NCI-H1092 treated with DMSO at 0.1 percent for 48 hours (cell line): Measurements from ENCODE around the gene FN1.

Experiments used
- DNase-seq: peaks from one replicate; lab custom pipeline; 2025; lab: John Stamatoyannopoulos, UW

FN1 gene

DNA sequence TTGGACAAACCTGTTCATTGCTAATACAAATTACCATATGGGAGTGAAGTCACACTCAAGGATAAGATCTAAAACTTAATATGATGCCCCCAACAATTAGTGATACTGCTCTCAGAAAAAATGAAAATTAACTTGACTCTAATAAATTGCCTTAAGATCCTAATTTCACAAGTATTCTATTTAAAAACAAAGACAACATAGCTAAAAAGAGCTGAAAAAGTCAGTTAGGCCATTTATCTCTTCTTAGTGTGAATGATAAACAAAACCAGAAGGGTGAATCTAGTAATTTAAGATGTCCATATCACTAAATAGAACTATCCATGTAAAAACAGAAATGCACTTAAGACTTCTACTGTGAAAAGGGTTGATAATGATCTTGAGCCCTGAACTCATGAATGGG, 53.4 kb downstream of the FN1 start:
- DNase-seq: no peak

DNA sequence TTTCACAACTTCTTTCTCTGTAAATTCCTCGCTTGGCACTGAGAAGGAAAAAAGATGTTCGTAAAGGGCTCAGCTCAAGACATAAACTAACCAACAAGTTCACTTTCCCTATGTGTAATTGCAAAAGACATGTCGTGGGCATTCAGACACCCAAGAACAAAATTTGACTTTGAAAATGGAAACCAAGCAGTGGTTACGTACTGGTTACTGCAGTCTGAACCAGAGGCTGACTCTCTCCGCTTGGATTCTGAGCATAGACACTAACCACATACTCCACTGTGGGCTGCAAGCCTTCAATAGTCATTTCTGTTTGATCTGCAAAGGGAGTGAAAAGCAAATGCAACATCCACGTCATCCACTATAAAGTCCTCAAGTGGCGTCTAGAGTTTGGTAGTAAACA, 53.9 kb downstream of the FN1 start:
- DNase-seq: no peak

DNA sequence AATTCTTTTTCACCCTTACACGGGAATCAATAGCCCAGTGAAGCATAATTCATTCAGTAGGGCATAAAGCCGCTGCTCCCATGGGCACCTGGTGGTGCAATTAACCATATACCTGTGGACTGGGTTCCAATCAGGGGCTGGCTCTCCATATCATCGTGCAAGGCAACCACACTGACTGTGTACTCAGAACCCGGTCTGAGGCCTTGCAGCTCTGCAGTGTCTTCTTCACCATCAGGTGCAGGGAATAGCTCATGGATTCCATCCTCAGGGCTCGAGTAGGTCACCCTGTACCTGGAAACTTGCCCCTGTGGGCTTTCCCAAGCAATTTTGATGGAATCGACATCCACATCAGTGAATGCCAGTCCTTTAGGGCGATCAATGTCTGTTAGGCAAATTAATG, 55.2 kb downstream of the FN1 start:
- no peak for DNase-seq

DNA sequence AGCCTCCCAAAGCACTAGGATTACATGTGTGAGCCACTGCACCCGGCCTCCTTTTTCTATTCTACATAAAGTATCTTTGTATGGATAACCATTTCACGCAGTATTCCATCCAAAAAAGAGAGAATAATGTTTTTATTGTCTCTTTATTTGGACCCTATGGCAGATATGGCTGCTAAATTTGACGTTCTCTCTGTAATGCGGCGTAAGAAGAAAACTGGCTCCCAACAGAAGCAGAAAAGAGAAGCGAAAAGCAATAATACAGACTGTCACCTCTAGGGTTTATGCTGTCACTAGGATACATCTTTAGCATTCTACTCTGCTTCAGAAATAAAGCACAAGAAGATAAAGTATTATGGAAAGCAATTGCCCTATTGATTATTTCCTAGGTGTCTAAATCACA, 55.9 kb downstream of the FN1 start:
- no peak for DNase-seq

DNA sequence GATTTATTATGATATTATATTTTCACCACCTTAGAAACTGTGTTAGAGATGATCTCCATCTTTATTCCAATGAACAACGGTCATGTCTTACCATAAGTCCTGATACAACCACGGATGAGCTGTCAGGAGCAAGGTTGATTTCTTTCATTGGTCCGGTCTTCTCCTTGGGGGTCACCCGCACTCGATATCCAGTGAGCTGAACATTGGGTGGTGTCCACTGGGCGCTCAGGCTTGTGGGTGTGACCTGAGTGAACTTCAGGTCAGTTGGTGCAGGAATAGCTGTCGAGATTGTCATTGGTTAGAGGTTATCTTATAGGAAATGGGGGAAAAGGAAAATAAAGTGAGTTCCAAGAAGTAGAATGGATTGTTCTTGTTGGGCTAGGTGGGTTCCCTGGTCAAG, 56.8 kb downstream of the FN1 start:
- no peak for DNase-seq

DNA sequence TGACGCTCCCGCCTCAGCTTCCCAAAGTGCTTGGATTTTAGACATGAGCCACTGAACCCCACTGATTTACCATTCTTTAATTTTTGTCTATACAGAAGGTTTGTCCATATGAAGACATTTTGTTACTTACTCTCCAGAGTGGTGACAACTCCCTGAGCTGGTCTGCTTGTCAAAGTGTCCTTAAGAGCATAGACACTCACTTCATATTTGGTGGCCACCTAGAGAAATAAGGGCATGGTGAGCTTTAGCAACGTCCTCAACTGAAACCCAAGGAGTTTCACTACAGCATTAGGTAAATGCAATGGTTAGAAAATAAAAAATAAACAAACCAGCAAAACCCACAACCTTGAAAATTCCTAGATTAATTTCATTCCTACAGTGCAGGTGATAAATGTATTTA, 57.8 kb downstream of the FN1 start:
- DNase-seq: no peak

DNA sequence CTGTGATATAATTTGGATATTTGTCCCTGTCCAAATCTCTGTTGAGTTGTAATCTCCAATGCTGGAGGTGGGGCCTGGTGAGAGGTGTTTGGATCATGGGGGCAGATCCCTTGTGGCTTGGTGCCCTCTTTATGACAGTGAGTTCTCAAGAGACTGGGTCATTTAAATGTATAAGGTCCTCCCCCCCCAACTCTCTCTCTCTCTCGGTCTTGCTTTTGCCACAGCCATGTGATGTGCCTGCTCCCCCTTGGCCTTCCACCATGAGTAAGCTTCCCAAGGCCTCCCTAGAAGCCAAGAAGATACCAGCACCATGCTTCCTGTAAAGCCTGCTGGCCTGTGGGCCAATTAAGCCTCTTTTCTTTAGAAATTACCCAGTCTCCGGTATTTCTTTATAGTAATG, 58.6 kb downstream of the FN1 start:
- DNase-seq: no peak

DNA sequence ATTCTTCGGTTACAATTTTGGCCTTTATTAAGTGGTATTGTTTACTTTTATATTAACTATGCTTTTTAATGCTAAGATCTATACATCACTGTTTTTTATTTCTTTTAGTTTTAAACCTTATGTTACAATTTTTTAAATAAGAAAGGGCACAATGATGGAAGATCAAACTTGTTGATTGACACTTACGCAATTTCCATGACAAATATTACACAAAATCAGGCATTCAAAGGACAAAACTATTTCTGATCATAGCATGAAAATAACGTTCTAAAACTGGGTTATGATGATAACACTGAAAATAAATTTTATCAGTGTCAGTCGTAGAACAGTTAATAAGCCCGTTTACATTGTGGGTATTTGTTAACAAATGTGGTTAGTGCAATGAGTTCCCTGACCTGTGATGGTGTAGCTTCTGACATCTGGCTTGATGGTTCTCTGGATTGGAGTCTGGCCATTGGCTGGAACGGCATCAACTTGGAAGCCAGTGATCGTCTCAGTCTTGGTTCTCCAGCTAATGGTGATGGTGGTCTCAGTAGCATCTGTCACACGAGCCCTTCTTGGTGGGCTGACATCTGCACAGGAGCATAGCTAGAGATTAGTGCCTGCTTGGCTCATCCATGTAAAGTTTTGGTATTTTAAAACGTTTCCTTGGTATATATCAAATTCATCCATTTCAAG, 59.6 kb downstream of the FN1 start:
- no peak for DNase-seq

DNA sequence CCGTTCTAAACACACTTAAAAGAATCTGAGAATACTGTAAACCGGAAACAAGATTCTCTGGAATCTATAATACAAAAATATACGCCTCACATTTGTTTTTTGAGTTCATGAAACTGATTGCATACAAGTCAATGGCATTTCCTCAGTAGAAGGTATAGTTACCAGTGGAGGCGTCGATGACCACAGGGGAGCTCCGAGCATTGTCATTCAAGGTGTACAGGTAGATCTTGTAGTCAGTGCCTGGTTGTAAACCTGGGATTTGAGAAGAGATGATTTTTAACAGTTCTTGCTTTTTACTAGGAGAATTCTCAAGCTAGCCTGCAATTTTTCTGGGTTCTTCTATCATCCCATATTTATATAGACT, 60.4 kb downstream of the FN1 start:
- no peak for DNase-seq

DNA sequence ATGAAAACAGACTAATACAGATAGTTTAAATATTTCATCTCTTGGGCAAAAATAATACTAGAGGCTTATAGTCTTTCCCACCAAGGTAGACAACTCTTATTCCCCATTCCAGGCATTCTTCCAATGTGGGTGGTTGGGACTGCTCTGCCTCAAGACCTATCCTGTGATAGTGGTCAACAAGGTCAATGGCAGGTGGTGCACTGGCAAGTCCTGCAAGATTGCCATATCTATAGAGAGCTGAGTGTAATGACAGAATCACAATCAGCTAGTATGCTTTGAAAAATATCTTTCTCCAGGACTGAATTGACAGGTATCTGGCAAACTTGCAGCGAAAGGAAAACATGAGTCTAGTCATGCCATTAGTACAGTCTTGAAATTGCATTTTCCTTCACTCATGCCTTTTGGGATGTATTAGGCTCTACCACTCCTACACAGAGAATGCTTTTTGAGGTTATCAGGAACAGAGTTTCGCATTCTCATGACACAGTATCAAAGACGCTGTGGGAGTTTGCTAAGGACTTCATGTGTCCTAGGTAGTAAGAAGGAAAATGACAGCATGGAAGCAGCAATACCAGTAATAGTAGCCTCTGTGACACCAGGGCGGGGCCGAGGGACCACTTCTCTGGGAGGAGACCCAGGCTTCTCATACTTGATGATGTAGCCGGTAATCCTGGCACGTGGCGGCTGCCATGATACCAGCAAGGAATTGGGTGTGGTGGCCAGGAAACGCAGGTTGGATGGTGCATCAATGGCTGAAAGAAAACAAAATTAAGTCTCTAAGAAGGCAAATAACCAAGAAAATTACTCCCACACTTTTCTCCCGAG, 61.0 kb downstream of the FN1 start:
- no peak for DNase-seq

DNA sequence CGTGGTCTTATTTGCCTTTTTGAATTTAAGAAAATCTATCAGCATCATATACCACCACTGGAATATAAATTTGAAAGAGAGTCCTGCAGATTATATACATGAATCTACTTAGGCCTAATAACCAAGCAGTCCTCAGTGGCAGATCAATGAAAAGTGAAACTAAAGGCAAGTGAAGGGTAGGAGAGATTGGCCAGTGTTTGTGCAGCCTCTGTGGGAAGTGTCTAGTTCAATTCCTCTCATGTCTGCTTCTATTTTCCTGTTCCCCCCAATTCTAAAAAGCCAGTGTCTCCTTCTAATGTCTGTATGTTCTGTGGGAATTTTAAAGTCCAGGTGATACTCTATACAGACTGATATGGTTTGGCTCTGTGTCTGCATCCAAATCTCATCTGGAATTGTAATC, 61.9 kb downstream of the FN1 start:
- DNase-seq: no peak

DNA sequence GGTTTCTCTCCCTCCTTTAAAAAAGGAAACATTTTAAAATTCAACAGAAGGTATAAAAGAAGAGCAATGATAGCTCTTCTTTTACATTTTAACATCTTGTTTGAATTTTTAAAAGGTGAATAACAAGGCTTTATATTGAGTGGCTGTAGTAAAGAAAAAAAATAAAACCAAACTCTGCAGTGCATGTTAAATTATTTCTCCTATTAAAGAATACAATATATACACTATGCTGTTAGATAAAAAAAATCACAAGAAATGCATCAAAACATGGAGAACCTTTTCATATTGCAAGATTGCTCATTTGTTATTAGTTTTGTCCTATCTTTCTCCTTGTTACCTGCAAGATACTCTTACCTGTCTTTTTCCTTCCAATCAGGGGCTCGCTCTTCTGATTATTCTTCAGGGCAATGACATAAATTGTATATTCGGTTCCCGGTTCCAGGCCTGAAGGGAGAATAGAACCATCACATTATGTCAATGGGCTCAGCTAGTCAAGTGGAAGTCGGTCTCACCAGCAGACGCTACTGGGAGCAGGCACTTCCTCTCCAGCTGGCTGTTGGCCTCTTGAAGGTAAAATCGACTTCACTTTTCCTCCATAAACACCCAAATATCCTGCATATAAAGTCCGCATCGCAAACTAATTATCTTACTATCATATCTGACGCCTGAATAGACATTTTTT, 62.8 kb downstream of the FN1 start:
- no peak for DNase-seq

DNA sequence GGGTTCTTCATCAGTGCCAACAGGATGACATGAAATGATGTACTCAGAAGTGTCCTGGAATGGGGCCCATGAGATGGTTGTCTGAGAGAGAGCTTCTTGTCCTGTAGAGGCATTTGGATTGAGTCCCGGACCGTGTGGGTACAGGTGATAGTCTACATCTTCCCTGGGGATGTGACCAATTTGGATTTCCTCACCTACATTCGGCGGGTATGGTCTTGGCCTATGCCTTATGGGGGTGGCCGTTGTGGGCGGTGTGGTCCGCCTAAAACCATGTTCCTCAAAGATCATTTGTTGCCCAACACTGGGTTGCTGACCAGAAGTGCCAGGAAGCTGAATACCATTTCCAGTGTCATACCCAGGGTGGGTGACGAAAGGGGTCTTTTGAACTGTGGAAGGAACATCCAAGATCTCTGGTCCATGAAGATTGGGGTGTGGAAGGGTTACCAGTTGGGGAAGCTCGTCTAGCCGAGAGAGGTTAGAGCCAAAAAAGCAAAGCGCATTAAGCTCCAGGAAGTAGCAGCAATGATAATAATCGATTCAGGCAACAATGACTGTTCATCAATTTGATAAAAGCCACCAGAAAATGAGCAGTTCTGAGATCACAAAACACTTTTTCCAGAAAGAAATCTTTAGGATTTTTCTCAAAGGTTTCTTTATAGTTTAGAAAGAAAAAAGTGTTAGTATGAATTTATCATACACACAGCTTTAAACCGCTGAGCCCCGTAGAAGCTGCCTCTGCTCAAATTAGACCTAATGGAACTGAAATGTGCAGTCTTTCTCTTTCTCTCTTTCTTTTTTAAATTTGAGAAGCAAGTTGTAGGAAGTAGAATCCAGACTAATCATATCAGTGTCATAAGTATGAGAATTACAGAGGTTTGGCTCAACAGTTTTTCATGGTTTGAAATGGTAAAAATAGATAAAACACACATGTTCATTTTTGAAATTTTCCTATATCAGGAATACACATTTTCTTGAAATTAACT, 63.7 kb downstream of the FN1 start:
- DNase-seq: no peak

DNA sequence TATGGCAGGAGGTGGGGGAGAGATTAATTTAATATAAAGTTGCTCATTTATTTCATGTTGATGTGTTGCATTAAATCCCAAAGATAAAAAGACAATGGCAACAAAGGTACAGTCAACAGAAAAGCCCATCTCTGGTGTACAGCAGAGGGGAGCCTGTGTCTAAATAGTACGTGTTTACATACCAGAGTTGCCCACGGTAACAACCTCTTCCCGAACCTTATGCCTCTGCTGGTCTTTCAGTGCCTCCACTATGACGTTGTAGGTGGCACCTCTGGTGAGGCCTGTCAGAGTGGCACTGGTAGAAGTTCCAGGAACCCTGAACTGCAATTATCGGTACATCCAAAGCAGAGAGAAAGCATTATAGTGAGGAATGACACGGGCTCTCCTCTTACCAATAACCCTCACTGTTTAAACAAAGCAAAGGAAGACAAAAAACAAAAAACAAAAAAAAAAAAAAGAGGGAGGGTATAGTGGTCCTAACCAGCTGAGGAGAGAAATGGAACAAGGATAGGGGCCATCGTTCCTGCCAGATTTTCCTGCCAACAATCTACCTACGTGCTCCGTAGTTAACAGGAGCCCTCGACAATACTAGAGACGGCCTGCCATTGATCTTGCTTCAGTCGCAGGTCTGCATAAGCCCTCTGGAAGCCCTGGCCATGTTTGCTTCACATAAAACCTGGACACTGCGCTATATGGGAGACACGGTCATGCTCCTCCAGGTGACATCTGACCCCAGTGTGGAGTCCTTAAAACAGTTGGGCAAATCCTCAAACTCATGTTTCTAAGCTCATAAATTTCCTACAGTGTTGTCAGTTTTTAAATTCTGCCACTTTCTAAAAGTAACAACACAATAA, 65.5 kb downstream of the FN1 start:
- DNase-seq: no peak

DNA sequence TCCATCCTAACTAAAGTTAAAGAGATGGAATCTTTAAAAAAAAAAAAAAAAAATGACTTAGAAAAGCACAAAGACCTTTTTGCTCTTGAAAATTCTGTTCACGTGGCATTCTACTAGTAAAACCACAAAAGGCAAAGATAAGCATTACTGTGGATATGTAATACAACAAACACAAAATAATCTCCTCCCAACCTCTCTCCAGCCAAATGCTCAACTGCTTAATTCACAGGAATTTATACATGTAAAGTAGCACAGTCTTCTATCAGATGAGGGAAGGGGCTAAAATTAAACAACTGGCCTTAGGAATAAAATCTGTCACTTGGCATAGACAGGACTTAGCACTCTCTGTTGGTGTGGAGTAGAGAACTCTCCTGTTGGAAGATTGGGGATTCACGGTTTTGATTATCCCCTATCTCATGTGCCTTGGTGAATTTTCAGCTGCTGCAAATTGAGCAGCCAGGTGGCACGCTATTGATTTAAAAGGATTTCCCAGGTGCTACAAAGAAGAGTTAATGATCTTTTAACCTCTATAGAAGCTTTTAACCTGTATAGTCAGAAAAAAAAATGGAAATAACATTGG, 66.6 kb downstream of the FN1 start:
- no peak for DNase-seq

DNA sequence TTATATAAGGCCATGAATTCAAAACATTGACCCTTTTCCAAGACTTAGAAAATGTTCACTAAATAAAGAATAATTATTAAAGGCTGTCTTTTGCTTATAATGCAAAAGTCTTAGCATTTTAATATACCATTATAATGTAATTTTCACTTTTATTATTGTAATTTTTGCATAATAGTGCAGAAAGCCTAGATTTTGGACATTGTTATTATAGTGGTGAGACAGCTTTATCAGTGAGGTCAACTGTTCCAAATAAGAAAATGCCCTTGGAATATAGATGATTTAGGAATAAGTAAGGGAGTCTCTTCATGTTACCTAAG, 67.4 kb downstream of the FN1 start:
- no peak for DNase-seq

DNA sequence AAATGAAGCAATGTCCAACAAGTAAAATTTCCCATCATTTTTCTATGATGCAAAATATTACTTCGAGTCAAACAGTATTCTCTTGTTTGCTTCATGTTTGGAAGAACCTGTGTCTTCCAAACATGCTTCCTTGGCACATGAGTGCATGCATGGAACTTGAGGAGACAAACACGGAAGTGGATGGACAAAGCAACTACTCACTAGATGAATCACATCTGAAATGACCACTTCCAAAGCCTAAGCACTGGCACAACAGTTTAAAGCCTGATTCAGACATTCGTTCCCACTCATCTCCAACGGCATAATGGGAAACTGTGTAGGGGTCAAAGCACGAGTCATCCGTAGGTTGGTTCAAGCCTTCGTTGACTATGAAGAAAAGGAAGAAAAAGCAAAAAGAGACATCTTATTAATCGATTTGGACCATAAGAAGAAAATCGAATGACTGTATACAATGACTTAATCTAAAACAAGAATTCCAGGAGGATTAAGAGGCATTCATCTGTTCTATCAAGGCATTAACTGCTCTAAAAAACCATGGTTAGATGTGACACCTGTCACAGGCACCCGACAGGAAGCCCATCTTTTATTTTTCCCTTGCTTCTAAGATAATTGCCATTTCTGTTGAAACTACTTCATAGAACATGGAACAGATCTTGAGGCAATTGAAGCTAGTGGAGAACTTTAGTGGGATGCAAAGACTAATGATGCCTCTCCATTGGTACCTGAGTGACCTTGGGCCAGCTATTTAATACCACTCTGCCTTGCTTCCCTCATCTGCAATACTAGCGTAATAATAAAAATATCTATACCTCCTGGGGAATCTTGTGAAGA, 68.0 kb downstream of the FN1 start:
- DNase-seq: no peak

DNA sequence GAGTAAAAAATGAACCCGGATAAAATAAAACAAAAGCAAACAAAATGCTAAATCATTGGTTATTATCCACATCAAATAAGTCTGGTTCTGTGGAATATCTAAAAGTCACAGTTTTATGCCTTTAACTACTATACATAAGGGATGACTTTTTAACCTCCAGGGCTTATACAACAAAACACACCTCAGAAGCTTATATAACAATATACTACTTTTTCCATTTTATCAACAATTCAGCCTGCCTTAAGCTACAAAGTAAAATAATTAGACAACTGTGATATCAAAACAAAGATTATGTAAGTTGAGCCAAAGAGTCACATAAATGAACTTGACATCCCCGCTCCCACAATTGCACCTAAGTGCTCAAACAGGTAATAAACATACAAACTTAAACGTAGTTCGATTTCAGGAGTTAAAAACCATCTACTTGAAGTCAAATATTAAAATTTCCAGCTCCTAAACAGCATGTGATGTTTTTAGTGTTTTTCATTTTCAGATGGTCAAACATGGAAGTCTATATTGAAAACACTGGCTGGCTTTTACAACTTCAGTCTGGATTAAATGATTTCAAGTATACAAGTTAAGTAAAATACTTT, 69.3 kb downstream of the FN1 start:
- DNase-seq: no peak

DNA sequence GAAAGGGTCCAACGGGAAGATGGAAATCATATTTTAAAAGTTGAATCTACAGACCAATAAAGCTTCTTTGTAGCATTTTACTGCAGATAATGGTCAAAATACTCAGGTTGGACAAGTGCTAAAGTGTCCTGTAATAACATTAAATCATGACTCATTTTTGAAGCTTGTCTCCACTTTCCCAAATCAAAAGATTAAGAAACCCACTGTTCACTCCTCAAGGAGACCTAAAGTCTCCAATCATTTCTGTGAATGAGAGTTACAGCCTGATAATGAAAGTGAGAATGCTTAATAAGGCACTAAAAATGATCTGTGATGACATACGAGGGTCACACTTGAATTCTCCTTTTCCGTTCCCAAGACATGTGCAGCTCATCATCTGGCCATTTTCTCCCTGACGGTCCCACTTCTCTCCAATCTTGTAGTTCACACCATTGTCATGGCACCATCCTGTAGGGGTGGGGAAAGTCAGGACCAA, 70.6 kb downstream of the FN1 start:
- DNase-seq: no peak
